Parathyroid adenoma (tissue), 2 donors: ENCODE results near the gene FKBP8.

Source experiments
- H2AFZ ChIP-seq: fragments of 300-600 bp; sonication (generic); one replicate; pipeline ENCODE4 v1.7.0; 2017; ENCODE audit warnings: antibody characterized with exemption, mild to moderate bottlenecking
- H3K27ac ChIP-seq: fragments of 300-600 bp; sonication (generic); one replicate; pipeline ENCODE4 v1.7.0; 2017
- H3K27me3 ChIP-seq: fragments of 300-600 bp; sonication (generic); one replicate; pipeline ENCODE4 v1.7.0; 2017; ENCODE audit warnings: low read length; ENCODE audit not compliant: control insufficient read depth, insufficient read depth
- H3K36me3 ChIP-seq: fragments of 300-600 bp; sonication (generic); one replicate; pipeline ENCODE4 v1.7.0; 2017; ENCODE audit warnings: low read length; ENCODE audit not compliant: control insufficient read depth, insufficient read depth
- H3K4me1 ChIP-seq: fragments of 300-600 bp; sonication (generic); one replicate; pipeline ENCODE4 v1.7.0; 2017; ENCODE audit warnings: control low read depth
- H3K4me2 ChIP-seq: fragments of 300-600 bp; sonication (generic); one replicate; pipeline ENCODE4 v1.7.0; 2017; ENCODE audit warnings: low read length
- H3K4me3 ChIP-seq: fragments of 300-600 bp; sonication (generic); one replicate; pipeline ENCODE4 v1.7.0; 2017; ENCODE audit warnings: low read depth, low read length
- H3K79me2 ChIP-seq: fragments of 300-600 bp; sonication (generic); one replicate; pipeline ENCODE4 v1.7.0; 2017; ENCODE audit warnings: control low read depth
- H3K9ac ChIP-seq: fragments of 300-600 bp; sonication (generic); one replicate; pipeline ENCODE4 v1.7.0; 2017; ENCODE audit warnings: mild to moderate bottlenecking
- H3K9me3 ChIP-seq: fragments of 300-600 bp; sonication (generic); one replicate; pipeline ENCODE4 v1.7.0; 2017; ENCODE audit warnings: low read length; ENCODE audit not compliant: control insufficient read depth
- TF ChIP-seq, protein P1 (sequence below): fragments of 300-600 bp; sonication (generic); IDR thresholded peaks from one replicate; pipeline ENCODE4 v1.7.0; 2017; ENCODE audit warnings: antibody characterized with exemption, mild to moderate bottlenecking
- donor health status: primary hyperparathyroidism.

The FKBP8 gene

DNA sequence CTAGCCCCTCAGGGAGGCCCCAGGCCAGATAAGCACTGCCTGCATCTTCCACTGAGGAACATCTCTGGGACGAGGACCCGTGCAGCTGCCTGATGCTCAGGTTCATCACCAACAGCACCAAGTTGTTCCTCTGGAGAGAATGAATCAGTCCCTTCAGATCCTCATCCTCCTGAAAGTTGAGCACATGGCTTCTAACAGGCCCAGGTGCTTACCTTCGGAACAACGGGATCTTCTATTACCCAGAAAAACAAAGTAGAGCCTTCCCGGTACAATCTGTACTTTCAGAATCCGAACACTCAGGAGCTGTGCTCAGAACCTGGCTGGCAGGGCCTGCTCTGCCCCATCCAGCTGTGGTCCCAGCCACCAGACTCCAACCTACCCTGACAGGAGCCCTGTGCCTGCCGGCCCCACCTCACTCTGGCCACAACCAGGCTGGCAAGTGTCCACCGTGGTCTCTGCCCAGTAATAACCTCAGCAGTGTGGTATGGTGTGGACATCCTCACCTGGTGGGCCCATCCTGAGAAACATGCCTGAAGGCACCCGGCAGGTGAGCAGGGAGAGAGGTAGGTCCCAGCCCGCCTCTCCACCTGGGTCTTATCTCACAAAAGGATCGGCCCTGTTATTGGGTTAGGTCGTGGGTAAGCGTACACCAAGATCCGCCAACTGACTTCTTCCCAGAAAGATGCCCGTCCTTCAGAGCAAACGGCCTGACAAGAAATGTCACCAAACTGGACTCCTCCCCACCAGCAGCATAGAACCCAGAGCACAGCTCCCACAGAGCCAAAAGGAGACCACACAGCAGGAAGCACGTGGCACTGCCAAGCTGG, 55.6 kb downstream of the FKBP8 start:
- no peaks in the 10 kb centered on the region for H3K9me3 ChIP-seq
- H3K9ac ChIP-seq = no peak overlapping the region
- no peaks in the 10 kb centered on the region for H3K36me3 ChIP-seq
- no peak overlapping the region for H3K27ac ChIP-seq
- no peak overlapping the region for H2AFZ ChIP-seq
- no peaks in the 10 kb centered on the region for H3K27me3 ChIP-seq
- H3K4me2 ChIP-seq = no peak overlapping the region
- peaks cover 28% of the 10 kb centered on the region for H3K4me1 ChIP-seq
- TF ChIP-seq, protein P1, sequence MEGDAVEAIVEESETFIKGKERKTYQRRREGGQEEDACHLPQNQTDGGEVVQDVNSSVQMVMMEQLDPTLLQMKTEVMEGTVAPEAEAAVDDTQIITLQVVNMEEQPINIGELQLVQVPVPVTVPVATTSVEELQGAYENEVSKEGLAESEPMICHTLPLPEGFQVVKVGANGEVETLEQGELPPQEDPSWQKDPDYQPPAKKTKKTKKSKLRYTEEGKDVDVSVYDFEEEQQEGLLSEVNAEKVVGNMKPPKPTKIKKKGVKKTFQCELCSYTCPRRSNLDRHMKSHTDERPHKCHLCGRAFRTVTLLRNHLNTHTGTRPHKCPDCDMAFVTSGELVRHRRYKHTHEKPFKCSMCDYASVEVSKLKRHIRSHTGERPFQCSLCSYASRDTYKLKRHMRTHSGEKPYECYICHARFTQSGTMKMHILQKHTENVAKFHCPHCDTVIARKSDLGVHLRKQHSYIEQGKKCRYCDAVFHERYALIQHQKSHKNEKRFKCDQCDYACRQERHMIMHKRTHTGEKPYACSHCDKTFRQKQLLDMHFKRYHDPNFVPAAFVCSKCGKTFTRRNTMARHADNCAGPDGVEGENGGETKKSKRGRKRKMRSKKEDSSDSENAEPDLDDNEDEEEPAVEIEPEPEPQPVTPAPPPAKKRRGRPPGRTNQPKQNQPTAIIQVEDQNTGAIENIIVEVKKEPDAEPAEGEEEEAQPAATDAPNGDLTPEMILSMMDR = no peak
- no peak overlapping the region for H3K4me3 ChIP-seq
- H3K79me2 ChIP-seq = peaks cover 84% of the 10 kb centered on the region

DNA sequence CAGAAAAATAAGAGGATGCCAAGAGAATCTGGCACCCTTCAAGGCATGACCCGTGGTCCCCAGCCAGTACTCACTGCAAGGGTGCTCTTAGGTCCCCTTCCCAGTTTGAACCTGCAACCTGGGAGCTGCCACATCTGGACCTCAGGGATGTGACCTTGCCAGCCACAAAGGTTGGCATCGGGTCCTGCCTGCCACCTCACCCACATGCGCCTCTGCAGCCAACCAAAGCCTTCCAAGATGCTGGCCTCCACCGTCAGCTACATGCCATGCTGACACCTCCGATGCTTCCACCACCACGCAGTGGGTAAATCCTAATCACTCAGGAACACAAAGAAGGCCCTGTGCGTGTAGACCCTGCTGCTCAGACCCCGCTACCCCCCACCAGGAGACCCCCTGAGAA, 56.6 kb downstream of the FKBP8 start:
- H3K36me3 ChIP-seq = no peaks in the 10 kb centered on the region
- peaks cover 28% of the 10 kb centered on the region for H3K4me1 ChIP-seq
- TF ChIP-seq, protein P1 = no peak
- H3K79me2 ChIP-seq = peaks cover 79% of the 10 kb centered on the region
- no peaks in the 10 kb centered on the region for H3K27me3 ChIP-seq
- H3K4me3 ChIP-seq = no peak overlapping the region
- no peak overlapping the region for H3K4me2 ChIP-seq
- no peak overlapping the region for H2AFZ ChIP-seq
- H3K9me3 ChIP-seq = no peaks in the 10 kb centered on the region
- H3K27ac ChIP-seq = no peak overlapping the region
- no peak overlapping the region for H3K9ac ChIP-seq

DNA sequence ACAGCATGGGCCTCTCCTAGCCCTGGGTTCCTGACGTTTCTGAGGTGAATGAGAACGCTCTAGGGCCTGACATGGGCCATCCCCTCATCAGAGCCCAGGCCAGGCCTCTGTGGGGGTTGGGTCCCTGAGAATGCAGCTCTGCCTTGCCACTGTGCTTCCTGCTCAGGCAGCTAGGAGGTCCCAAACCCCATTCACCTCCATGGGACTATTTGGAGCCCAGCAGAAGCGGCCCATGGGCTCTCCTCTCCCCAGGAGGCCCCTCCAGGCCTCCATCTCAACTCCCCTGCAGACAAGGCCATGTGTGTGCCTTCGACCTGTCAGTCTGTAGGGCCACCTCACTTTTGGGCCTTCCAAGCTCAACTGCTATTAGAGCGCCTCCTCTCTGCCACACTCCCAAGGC, 58.4 kb downstream of the FKBP8 start:
- Histone ChIP-seq H3K4me3 (no peak overlapping the region), H2AFZ (no peak overlapping the region), H3K27me3 (no peaks in the 10 kb centered on the region), H3K4me2 (no peak overlapping the region), H3K9me3 (no peaks in the 10 kb centered on the region), H3K36me3 (no peaks in the 10 kb centered on the region), H3K9ac (no peak overlapping the region), H3K27ac (no peak overlapping the region), H3K79me2 (peaks cover 81% of the 10 kb centered on the region), H3K4me1 (peaks cover 36% of the 10 kb centered on the region)
- TF ChIP-seq, protein P1 = no peak

DNA sequence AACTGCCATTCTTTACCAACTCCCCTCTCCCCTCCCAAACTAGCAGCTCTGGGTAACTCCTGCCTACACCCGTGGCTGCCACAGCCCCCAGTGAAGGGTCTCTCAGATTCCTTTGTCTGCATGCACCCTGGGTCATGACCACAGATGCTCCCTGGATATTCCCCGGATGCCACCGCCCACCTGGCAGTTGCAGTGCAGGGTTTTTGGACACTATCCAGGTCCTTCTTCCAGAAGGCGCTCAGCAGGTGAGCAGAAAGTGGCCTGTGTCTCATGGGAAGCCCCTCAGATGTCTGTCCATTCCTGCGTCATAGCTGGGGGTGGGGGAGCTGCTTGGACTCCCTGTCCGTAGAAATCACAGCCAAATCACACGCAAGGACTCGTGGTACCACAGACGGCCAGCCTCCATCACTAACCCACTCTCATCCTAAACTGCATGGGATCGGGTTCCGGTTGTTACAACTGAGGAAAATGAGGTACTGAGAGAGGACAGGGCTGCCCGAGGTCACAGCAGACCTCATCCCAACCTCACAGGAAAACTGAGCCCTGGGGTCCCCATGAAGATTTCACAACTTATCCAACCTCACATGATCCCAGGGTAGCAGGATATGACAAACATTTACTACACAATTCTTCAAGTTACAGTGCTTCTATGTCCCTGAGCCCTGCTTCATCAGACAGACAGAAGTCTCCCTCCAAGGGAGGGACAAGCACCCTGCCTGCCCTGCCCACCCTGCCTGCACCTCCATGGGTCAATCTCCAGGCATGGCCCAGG, 60.1 kb downstream of the FKBP8 start:
- Histone ChIP-seq H3K27me3 (no peaks in the 10 kb centered on the region), H2AFZ (no peak overlapping the region), H3K4me1 (peaks cover 31% of the 10 kb centered on the region), H3K9me3 (no peaks in the 10 kb centered on the region), H3K27ac (no peak overlapping the region), H3K9ac (no peak overlapping the region), H3K36me3 (no peaks in the 10 kb centered on the region), H3K4me3 (no peak overlapping the region), H3K4me2 (no peak overlapping the region), H3K79me2 (peaks cover 79% of the 10 kb centered on the region)
- TF ChIP-seq, protein P1 = no peak
